ENCODE data around the gene XIRP1.
A peak's percentile ranks its signal among the peaks of the same experiment; 100 is the strongest.
"Not testable (repeated sequence)": the region's sequence is repeated elsewhere in the genome, so short reads cannot be mapped to it uniquely, and the experiment has no call there.

The XIRP1 gene

GRCh38 chr3:39192490-39193092 is at the start of gene XIRP1:
Gene XIRP1 (minus strand): TSS chr3:39192595. CDS start chr3:39189445, 3,150 bp downstream.
- no peak for DNase-seq

GRCh38 chr3:39241561-39241960 is 49.2 kb upstream of the XIRP1 start:
- DNase-seq: no peak

DNA sequence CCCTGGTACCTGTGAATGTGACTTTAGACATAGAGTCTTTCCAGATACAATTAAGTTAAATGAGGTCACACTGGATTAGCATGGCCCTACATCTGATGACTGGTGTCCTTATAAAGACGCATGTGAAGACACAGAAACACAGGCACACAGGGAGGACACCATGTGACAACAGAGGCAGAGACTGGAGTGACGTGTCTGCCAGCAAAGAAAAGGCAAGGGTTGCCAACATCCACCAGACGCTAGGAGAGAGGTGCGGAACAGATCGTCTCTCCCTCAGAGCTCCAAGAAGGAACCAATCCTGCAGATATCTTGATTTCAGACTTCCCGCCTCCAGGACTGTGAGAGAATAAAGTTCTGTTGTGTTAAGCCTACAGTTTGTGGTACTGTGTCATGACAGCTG is 44.6 kb upstream of the XIRP1 start:
- DNase-seq: no peak

- no peak for DNase-seq
Observed at GRCh38 chr3:39234651-39235050, 42.3 kb upstream of the XIRP1 start.

DNA sequence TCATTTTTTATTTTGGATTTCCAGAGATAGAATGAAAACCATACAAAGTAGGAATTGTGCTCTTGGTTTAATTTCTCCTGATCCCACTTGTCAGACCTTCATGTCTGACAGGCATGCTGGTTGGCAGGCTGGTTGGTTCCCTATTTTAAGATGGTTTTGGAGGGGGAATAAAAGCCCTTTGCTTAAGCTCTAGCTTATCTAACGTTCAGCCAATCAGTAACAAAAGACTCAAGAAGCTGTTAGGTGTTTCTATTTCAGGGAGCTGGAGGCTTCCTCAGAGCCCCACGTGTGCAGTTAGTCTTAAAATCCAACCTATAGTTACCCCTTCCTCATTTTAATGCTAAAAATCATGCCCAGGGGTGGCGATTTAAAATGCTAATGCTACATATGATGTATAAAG is 40.5 kb upstream of the XIRP1 start:
- DNase-seq: no peak

DNA sequence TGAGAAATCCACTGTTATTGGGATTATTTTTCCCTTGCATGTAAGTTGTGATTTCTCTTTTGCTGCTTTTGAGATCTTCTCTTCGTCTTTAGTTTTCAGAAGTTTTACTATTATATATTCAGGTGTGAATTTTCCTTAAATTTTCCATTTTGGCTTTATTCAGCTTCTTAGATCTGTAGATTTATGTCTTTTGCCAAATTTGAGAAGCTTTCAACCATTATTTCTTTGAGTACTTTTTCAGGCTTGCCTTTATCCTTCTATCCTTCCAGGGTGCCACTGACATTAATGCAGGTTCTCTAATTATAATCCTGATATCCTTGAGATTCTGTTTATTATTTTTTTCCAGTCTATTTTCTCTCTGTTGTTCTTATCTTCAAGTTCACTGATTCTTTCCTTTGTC is 38.1 kb upstream of the XIRP1 start:
- no peak for DNase-seq

- no peak for DNase-seq
Observed at GRCh38 chr3:39228496-39228895, 36.1 kb upstream of the XIRP1 start.

DNA sequence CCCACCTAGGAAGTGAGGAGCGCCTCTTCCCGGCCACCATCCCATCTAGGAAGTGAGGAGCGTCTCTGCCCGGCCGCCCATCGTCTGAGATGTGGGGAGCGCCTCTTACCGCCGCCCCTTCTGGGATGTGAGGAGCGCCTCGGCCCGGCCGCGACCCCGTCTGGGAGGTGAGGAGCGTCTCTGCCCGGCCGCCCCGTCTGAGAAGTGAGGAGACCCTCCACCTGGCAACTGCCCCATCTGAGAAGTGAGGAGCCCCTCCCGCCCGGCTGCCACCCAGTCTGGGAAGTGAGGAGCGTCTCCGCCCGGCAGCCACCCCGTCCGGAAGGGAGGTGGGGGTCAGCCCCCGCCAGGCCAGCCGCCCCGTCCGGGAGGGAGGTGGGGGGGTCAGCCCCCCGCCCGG is 35.2 kb upstream of the XIRP1 start:
- not testable (repeated sequence) for DNase-seq

- no peak for DNase-seq
Observed at GRCh38 chr3:39226106-39226741, 33.8 kb upstream of the XIRP1 start.

DNA sequence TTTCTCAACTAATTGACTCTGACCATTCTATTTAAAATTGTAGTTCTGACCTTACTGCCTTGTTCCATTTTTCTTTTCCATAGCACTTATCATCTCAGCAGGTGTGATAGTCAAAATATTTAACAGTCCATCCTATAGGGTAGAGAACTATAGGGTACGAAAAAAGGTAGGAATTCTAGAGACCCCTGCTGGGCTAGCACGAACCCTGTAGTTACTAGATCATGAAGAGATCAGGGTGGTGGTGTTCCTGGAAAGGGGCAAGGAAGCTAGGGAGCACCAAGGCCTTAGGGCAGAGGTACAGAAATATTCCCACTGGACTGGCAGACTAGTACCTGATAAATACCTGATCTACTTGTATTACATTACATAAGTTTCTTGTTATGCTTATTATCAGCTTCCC is 31.9 kb upstream of the XIRP1 start:
- no peak for DNase-seq

- no peak for DNase-seq
Observed at GRCh38 chr3:39222939-39223338, 30.5 kb upstream of the XIRP1 start.

DNA sequence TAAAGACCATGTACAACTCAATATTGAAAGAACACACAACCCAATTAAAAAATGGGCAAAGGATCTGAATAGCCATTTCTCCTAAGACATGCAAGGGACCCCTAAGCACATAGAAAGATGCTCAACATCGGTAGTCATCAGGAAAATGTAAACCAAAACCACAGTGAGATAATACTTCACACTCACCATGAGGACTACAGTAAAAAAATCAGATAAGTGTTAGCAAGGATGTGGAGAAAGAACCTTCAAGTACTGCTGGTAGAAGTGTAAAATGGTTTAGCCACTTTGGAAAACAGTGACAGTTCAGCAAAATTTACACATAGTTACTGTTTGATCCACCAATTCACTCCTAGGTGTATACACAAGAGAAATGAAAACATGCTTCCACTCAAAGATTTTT is 30.1 kb upstream of the XIRP1 start:
- DNase-seq: no peak

- no peak for DNase-seq
Observed at GRCh38 chr3:39221141-39221530, 28.7 kb upstream of the XIRP1 start.

- DNase-seq: no peak
Observed at GRCh38 chr3:39220407-39221140, 28.2 kb upstream of the XIRP1 start.

- no peak for DNase-seq
Observed at GRCh38 chr3:39219702-39220101, 27.3 kb upstream of the XIRP1 start.

- no peak for DNase-seq
Observed at GRCh38 chr3:39216176-39216790, 23.9 kb upstream of the XIRP1 start.

GRCh38 chr3:39213613-39214012 is 21.2 kb upstream of the XIRP1 start:
- DNase-seq: no peak

GRCh38 chr3:39212665-39213064 is 20.3 kb upstream of the XIRP1 start:
- no peak for DNase-seq

GRCh38 chr3:39211332-39212130 is 19.1 kb upstream of the XIRP1 start:
- DNase-seq: no peak

- no peak for DNase-seq
Observed at GRCh38 chr3:39210078-39210477, 17.7 kb upstream of the XIRP1 start.

DNA sequence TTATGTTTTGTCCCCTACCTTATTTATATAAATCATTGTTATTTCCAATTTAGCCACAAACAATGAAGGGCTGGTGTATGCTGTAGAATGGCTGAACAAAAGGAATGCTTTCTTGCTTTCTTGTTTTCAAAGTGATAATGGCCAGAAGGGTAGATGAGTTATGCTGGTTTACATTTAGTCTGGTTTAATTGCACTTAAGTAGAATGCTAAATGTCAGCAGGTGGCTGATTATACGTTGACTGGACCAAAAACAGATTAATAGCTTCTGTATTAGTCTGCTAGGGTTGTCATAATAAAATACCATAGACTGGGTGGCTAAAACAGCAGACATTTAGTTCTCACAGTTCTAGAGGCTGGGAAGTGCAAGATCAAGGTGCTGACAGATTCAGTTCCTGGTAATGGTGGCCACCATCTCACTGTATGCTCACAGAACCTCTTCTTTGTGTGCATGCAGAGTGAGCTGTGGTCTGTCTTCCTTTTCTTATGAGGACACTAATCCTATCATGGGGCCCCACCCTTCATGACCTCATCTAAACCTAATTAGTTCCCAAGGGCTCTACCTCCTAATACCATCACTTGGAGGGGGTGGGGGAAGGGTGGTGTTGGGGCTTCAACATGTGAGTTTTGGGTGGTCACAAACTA is 17.1 kb upstream of the XIRP1 start:
- no peak for DNase-seq

GRCh38 chr3:39208463-39209055 is 16.2 kb upstream of the XIRP1 start:
- peak; percentile 12 for DNase-seq

Data from NCI-H526 treated with DMSO at 0.1 percent for 48 hours (cell line).